A673 (cell line): Measurements from ENCODE around the gene NCAM2. TPM values are rescaled to one million over a fixed set of nuclear protein-coding genes. Genes with fewer than 3 reads are reported as not detected.

Experiments used
- BruUV-seq: library from RNA; stranded (reverse); fragments of 400-500 nt; replicated peaks from 2 replicates; lab custom pipeline; 2021; lab: Mats Ljungman, UMichigan
- CTCF ChIA-PET: fragments of 300-600 bp; sonication (Branson Sonifier 250); formaldehyde crosslinking; loops from one replicate; lab custom pipeline; 2022; ENCODE audit warnings: antibody characterized with exemption; lab: Charles Lee
- POLR2A ChIA-PET: fragments of 300-600 bp; sonication (Branson Sonifier 250); formaldehyde crosslinking; loops from one replicate; lab custom pipeline; 2022; ENCODE audit warnings: antibody characterized with exemption; ENCODE audit not compliant: low non-redundant PET; lab: Charles Lee
- DNase-seq: peaks from one replicate; pipeline ENCODE4 v3.0.0-alpha.2; 2015; ENCODE audit warnings: low spot score
- H3K27ac ChIP-seq: fragments of 200-600 bp; sonication (generic); 2 replicates; pipeline ENCODE4 v1.5.1; 2016; ENCODE audit warnings: mixed run types, low read depth, mild to moderate bottlenecking, mixed read lengths, antibody characterized with exemption, low read length; ENCODE audit not compliant: poor library complexity, severe bottlenecking
- H3K27me3 ChIP-seq: fragments of 200-600 bp; sonication (generic); replicated peaks from 2 replicates; pipeline ENCODE4 v1.6.1; 2017; ENCODE audit warnings: mixed run types, low read depth, mild to moderate bottlenecking, mixed read lengths, antibody characterized with exemption, low read length; ENCODE audit not compliant: insufficient read depth, poor library complexity
- H3K36me3 ChIP-seq: fragments of 200-600 bp; sonication (generic); 2 replicates; pipeline ENCODE4 v1.6.1; 2016; ENCODE audit warnings: mixed run types, mild to moderate bottlenecking, mixed read lengths, antibody characterized with exemption, low read length; ENCODE audit not compliant: insufficient read depth, poor library complexity, severe bottlenecking
- H3K4me1 ChIP-seq: fragments of 200-600 bp; sonication (generic); 2 replicates; pipeline ENCODE4 v1.6.1; 2017; ENCODE audit warnings: mixed run types, mild to moderate bottlenecking, mixed read lengths, antibody characterized with exemption, low read length; ENCODE audit not compliant: insufficient read depth, poor library complexity, severe bottlenecking
- H3K4me3 ChIP-seq: fragments of 200-600 bp; sonication (generic); 2 replicates; pipeline ENCODE4 v1.5.1; 2016; ENCODE audit warnings: low read depth, mixed run types, mild to moderate bottlenecking, mixed read lengths, low read length; ENCODE audit not compliant: poor library complexity, severe bottlenecking
- H3K9me3 ChIP-seq: fragments of 200-600 bp; sonication (generic); 2 replicates; pipeline ENCODE4 v1.6.1; 2016; ENCODE audit warnings: mixed run types, low read depth, mild to moderate bottlenecking, mixed read lengths, antibody characterized with exemption, low read length; ENCODE audit not compliant: poor library complexity, severe bottlenecking
- EZH2 ChIP-seq: fragments of 200-600 bp; sonication (generic); IDR thresholded peaks from 2 replicates; pipeline ENCODE4 v1.6.1; 2017; ENCODE audit warnings: borderline replicate concordance, low read depth, mild to moderate bottlenecking, mixed read lengths, antibody characterized with exemption, low read length; ENCODE audit not compliant: poor library complexity, severe bottlenecking
- intact Hi-C: fragments of 100-400 bp; cut with micrococcal nuclease; formaldehyde crosslinking; loops from one replicate; pipeline ENCODE4 v1.10.0; 2022; ENCODE audit not compliant: unreplicated experiment
- total RNA-seq: library from RNA; stranded (reverse); gene quantifications from 2 replicates; pipeline ENCODE4 v1.2.3, GENCODE V29; 2021
- TF ChIP-seq, protein P1 (sequence below): fragments of 300-800, 200-600 bp; sonication (generic); conservative IDR thresholded peaks from 2 replicates; pipeline ENCODE4 v1.5.1; 2017; ENCODE audit warnings: low read depth, mild to moderate bottlenecking, antibody characterized with exemption, low read length, moderate library complexity, mixed read lengths

Gene NCAM2
- total RNA-seq, 1 experiment from 2014 or later = 38.2 TPM

DNA sequence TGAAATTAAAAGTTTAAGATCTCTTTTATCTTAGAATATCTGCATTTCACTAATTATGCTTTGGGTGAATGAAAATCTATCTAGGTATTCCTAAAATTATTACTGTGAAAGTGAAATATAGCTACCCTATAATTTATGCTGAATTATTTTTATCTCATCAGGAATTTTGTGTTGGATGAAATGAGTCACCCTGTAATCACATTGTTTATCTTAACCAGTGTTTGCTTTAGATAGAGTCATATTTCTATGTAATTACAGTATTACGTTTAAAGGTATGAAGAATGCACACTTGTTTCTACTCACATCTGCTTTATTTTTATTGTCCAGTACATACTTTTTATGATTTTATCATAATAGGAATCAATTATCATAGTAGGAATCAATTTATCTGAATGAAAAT, 249.2 kb downstream of the NCAM2 start:
- Histone ChIP-seq H3K4me3 (no peak overlapping the region), H3K4me1 (no peaks in the 10 kb centered on the region), H3K36me3 (no peaks in the 10 kb centered on the region), H3K27ac (no peak overlapping the region), H3K27me3 (no peaks in the 10 kb centered on the region), H3K9me3 (no peaks in the 10 kb centered on the region)
- DNase-seq = no peak
- intact Hi-C loops = no loop called here
- TF ChIP-seq, protein P1, sequence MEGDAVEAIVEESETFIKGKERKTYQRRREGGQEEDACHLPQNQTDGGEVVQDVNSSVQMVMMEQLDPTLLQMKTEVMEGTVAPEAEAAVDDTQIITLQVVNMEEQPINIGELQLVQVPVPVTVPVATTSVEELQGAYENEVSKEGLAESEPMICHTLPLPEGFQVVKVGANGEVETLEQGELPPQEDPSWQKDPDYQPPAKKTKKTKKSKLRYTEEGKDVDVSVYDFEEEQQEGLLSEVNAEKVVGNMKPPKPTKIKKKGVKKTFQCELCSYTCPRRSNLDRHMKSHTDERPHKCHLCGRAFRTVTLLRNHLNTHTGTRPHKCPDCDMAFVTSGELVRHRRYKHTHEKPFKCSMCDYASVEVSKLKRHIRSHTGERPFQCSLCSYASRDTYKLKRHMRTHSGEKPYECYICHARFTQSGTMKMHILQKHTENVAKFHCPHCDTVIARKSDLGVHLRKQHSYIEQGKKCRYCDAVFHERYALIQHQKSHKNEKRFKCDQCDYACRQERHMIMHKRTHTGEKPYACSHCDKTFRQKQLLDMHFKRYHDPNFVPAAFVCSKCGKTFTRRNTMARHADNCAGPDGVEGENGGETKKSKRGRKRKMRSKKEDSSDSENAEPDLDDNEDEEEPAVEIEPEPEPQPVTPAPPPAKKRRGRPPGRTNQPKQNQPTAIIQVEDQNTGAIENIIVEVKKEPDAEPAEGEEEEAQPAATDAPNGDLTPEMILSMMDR = no peak
- TF ChIP-seq EZH2 = no peak
- CTCF ChIA-PET = no interaction called here
- no TSS peak for BruUV-seq
- POLR2A ChIA-PET = no interaction called here

DNA sequence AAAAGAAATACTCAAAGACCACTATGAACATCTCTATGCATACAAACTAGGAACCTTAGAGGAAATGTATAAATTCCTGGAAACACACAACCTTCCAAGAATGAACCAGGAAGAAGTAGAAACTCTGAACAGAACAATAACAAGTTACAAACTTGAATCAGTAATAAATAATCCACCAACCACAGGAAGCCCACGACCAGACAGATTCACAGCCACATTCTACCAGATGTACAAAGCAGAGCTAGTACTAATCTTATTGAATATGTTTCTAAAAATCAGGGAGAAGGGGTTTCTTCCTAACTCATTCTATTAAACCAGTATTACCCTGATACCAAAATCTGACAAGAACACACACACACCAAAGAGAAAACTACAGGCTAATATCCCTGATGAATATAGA, 263.8 kb downstream of the NCAM2 start:
- CTCF ChIA-PET = no interaction called here
- intact Hi-C loops = no loop called here
- Histone ChIP-seq H3K27me3 (no peaks in the 10 kb centered on the region), H3K27ac (no peak overlapping the region), H3K9me3 (no peaks in the 10 kb centered on the region), H3K4me1 (no peaks in the 10 kb centered on the region), H3K36me3 (no peaks in the 10 kb centered on the region), H3K4me3 (no peak overlapping the region)
- no peak for DNase-seq
- no TSS peak for BruUV-seq
- TF ChIP-seq EZH2 = no peak
- TF ChIP-seq, protein P1 = no peak
- POLR2A ChIA-PET = no interaction called here

DNA sequence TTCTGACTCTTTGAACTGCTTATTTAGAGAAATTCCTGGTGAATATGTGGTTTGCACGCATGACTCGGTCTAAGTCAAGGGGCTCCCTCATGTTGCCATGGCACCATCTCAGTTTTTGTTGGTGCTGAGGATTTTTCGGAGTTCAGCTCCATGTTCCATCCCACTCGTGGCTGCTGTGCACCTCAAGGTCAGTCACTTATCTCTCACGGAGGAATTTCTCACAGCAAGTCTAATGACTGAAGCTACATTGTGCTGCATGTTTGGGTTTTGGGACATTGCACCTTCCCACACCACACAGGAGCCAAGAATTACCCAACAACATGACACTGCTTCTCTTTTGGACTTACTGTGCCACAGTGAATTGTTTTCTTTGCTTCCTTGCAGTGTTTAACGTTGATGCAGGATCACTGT, 269.9 kb downstream of the NCAM2 start:
- ChIA-PET CTCF (no interaction called here), POLR2A (no interaction called here)
- H3K36me3 ChIP-seq = no peaks in the 10 kb centered on the region
- H3K27me3 ChIP-seq = no peaks in the 10 kb centered on the region
- no peaks in the 10 kb centered on the region for H3K4me1 ChIP-seq
- no peaks in the 10 kb centered on the region for H3K9me3 ChIP-seq
- no peak for TF ChIP-seq EZH2
- TF ChIP-seq, protein P1 = no peak
- DNase-seq = no peak
- BruUV-seq = no TSS peak
- H3K27ac ChIP-seq = no peak overlapping the region
- intact Hi-C loops = no loop called here
- no peak overlapping the region for H3K4me3 ChIP-seq
